ENCODE data around the gene CAPZB. TPM values are rescaled to one million over a fixed set of nuclear protein-coding genes. Genes with fewer than 3 reads are reported as not detected.

The CAPZB gene
- polyA plus RNA-seq, 2 of the 4 experiments (the other 2 are of a cell fraction): 133 to 296 TPM

DNA sequence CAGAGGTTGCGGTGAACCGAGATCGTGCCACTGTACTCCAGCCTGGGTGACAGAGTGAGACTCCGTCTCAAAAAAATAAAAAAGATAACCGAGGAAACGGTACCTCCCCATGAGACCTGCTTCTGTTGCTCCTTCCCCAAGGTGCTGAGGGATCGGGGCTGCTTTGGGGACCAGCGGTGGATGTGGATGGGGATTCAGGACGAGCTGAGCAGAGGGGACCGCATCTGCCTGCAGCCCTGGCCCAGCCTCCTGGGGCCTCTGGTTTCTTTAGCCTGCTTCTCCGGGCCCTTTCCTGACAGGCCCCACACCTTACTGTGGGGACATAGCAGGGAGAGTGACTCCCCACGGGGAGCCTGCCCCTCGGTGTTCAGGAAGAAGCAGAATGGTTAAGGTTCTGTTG lies 156.2 kb downstream of the CAPZB start:
- ChIA-PET CTCF (interaction anchor here (1.2 to 1.5 kb wide), 3 partner anchors 11 to 25 kb away, joined by 3 to 6 read pairs (median 3); no protein-coding TSS in a partner anchor), POLR2A (no interaction called here)
- no peaks in the 10 kb centered on the region for H3K4me1 ChIP-seq
- TF ChIP-seq POLR2A (IDR thresholded peaks at IDR 0.05; ENCODE audit: low read length) (no peak), NPAS2 (CRISPR knock-in tag; IDR thresholded peaks at IDR 0.05; ENCODE audit: borderline replicate concordance) (no peak), KDM1A (IDR thresholded peaks at IDR 0.05; ENCODE audit: low read depth) (no peak), HES2 (IDR thresholded peaks at IDR 0.05) (no peak)
- DNase-seq (ENCODE audit: low read depth in 1 of 2, low spot score in 1 of 2) (no peak), ATAC-seq (no peak), FAIRE-seq (no peak)
- no peak overlapping the region for H3K4me3 ChIP-seq
- H3K4me2 ChIP-seq: no peak overlapping the region
- 96% methylated on average over 13 of the region's 13 CpGs for WGBS (ENCODE audit: missing lambda C conversion rate)
- H3K27ac ChIP-seq: no peak overlapping the region
- H3K9me3 ChIP-seq: no peaks in the 10 kb centered on the region

DNA sequence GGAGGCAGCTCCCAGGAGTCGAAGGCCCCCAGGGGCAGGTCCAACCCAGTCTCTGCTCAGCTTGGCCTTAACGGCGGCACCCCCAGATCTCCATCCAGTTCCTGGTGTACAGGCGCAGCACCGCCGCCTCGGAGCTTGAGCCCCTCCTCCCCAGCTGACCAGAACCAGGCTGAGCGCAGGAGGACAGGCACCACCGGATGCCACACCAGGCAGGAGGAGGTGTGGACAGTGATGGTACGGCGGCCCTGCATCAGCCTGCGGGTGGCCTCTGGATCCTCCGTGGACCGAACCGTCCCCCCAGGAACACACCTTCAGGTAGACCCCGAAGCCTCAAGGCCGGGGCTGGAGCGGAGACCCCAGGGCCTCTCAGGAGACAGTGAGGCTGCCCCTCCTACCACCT lies 156.9 kb downstream of the CAPZB start:
- no peaks in the 10 kb centered on the region for H3K9me3 ChIP-seq
- no peaks in the 10 kb centered on the region for H3K4me1 ChIP-seq
- DNase-seq (ENCODE audit: low read depth in 1 of 2, low spot score in 1 of 2): no peak
- POLR2A ChIA-PET: no interaction called here
- no peak for FAIRE-seq
- no peak overlapping the region for H3K4me3 ChIP-seq
- ATAC-seq: no peak
- TF ChIP-seq BHLHE40 (IDR thresholded peaks at IDR 0.05; ENCODE audit: low read depth, low read length) (no peak), SREBF2 (IDR thresholded peaks at IDR 0.05) (no peak), RNF2 (IDR thresholded peaks at IDR 0.05; ENCODE audit: borderline replicate concordance, low read depth) (no peak), HES2 (IDR thresholded peaks at IDR 0.05) (no peak), CEBPB (IDR thresholded peaks at IDR 0.05) (no peak), FOSL2 (IDR thresholded peaks at IDR 0.05) (no peak), FOSL2 (CRISPR knock-in tag; IDR thresholded peaks at IDR 0.05) (no peak), MAX (IDR thresholded peaks at IDR 0.05) (no peak), JUNB (IDR thresholded peaks at IDR 0.05) (no peak)
- H3K4me2 ChIP-seq: no peak overlapping the region
- 100% methylated on average over 7 of the region's 18 CpGs for WGBS (ENCODE audit: missing lambda C conversion rate)
- H3K27ac ChIP-seq: no peak overlapping the region
- CTCF ChIA-PET: no interaction called here

- Histone ChIP-seq H3K4me2 (no peak overlapping the region), H3K27ac (no peak overlapping the region), H3K4me3 (no peak overlapping the region), H3K9me3 (no peaks in the 10 kb centered on the region), H3K4me1 (no peaks in the 10 kb centered on the region)
- ATAC-seq: no peak
- POLR2A ChIA-PET: no interaction called here
- CTCF ChIA-PET: no interaction called here
- no peak for DNase-seq (ENCODE audit: low read depth in 1 of 2, low spot score in 1 of 2)
- 89% methylated on average over 8 of the region's 9 CpGs for WGBS (ENCODE audit: missing lambda C conversion rate)
- no peak for FAIRE-seq
- TF ChIP-seq NPAS2 (CRISPR knock-in tag; IDR thresholded peaks at IDR 0.05; ENCODE audit: borderline replicate concordance) (no peak), SMC3 (IDR thresholded peaks at IDR 0.05) (no peak), POLR2AphosphoS2 (conservative IDR thresholded peaks at IDR 0.05; ENCODE audit: low read length) (no peak), EHF (CRISPR knock-in tag; IDR thresholded peaks at IDR 0.05) (no peak), RAD21 (conservative IDR thresholded peaks at IDR 0.05 in 1 of 2, IDR thresholded peaks at IDR 0.05 in 1 of 2) (no peak), ZNF302 (CRISPR knock-in tag; IDR thresholded peaks at IDR 0.05) (no peak)
These were observed 157.6 kb downstream of the CAPZB start for GRCh38 chr1:19327736-19328135.

DNA sequence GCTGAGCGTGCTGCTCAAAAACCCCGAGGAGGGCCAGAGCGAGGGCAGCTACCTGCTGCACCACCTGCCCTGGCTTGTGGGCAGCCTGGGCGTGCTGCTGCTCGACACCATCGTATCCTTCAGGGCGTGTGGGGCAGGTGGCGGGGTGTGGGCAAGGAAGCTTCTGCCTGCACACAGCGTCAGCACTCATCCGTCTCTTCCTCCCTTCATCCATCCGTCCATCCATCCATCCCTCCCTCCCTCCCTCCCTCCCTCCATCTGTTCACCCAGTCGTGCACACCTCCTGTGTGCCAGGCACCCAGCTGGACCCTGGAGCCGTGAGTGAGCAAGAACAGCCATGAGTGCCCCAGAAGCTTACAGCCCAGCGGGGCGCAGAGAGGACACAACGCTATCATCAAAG lies 158.0 kb downstream of the CAPZB start:
- Histone ChIP-seq H3K4me1 (no peaks in the 10 kb centered on the region), H3K4me3 (no peak overlapping the region), H3K9me3 (no peaks in the 10 kb centered on the region), H3K4me2 (no peak overlapping the region), H3K27ac (no peak overlapping the region)
- DNase-seq (ENCODE audit: low read depth in 1 of 2, low spot score in 1 of 2) (no peak), ATAC-seq (no peak), FAIRE-seq (no peak)
- TF ChIP-seq, protein P1, sequence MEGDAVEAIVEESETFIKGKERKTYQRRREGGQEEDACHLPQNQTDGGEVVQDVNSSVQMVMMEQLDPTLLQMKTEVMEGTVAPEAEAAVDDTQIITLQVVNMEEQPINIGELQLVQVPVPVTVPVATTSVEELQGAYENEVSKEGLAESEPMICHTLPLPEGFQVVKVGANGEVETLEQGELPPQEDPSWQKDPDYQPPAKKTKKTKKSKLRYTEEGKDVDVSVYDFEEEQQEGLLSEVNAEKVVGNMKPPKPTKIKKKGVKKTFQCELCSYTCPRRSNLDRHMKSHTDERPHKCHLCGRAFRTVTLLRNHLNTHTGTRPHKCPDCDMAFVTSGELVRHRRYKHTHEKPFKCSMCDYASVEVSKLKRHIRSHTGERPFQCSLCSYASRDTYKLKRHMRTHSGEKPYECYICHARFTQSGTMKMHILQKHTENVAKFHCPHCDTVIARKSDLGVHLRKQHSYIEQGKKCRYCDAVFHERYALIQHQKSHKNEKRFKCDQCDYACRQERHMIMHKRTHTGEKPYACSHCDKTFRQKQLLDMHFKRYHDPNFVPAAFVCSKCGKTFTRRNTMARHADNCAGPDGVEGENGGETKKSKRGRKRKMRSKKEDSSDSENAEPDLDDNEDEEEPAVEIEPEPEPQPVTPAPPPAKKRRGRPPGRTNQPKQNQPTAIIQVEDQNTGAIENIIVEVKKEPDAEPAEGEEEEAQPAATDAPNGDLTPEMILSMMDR (IDR thresholded peaks at IDR 0.05): no peak
- TF ChIP-seq FOXS1 (CRISPR knock-in tag; IDR thresholded peaks at IDR 0.05) (no peak), RARB (CRISPR knock-in tag; IDR thresholded peaks at IDR 0.05) (no peak), GATA3 (IDR thresholded peaks at IDR 0.05; ENCODE audit: borderline replicate concordance) (no peak), MAZ (IDR thresholded peaks at IDR 0.05; ENCODE audit: borderline replicate concordance, low read depth, low read length) (no peak), CEBPB (IDR thresholded peaks at IDR 0.05) (no peak), RNF2 (IDR thresholded peaks at IDR 0.05; ENCODE audit: borderline replicate concordance, low read depth) (no peak), CHD2 (IDR thresholded peaks at IDR 0.05; ENCODE audit: low read length, partially characterized antibody) (no peak), BHLHE40 (IDR thresholded peaks at IDR 0.05; ENCODE audit: low read depth, low read length) (no peak), EP300 (IDR thresholded peaks at IDR 0.05) (no peak), ZSCAN20 (CRISPR knock-in tag; IDR thresholded peaks at IDR 0.05) (no peak)
- TF ChIP-seq, protein P2, sequence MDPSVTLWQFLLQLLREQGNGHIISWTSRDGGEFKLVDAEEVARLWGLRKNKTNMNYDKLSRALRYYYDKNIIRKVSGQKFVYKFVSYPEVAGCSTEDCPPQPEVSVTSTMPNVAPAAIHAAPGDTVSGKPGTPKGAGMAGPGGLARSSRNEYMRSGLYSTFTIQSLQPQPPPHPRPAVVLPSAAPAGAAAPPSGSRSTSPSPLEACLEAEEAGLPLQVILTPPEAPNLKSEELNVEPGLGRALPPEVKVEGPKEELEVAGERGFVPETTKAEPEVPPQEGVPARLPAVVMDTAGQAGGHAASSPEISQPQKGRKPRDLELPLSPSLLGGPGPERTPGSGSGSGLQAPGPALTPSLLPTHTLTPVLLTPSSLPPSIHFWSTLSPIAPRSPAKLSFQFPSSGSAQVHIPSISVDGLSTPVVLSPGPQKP (IDR thresholded peaks at IDR 0.05; ENCODE audit: low read depth, low read length): no peak
- ChIA-PET POLR2A (no interaction called here), CTCF (no interaction called here)
- 94% methylated on average over 12 of the region's 16 CpGs for WGBS (ENCODE audit: missing lambda C conversion rate)

Measured in A549 (cell line).